ENCODE measurements around the gene SLC9A7.

DNA sequence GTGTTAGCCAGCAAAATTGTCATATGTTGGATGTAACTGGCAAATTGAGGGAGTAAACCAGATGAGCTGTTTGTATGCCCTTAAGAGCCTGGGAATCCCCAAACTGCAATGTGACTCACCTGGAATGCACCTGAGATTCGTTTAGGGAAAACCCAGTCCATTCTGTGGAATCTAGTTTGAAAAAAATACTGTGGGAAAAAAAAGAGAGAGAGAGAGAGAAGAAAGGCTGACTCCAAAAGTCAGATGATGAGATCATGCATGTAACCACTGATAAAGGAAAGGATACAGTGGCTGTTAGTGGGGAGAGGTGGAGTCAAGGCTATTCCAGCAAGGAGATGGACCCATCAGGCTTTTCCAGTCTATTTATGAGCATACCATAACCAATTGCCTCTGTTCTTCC is 48.5 kb downstream of the SLC9A7 start:
- TF ChIP-seq, protein P1, sequence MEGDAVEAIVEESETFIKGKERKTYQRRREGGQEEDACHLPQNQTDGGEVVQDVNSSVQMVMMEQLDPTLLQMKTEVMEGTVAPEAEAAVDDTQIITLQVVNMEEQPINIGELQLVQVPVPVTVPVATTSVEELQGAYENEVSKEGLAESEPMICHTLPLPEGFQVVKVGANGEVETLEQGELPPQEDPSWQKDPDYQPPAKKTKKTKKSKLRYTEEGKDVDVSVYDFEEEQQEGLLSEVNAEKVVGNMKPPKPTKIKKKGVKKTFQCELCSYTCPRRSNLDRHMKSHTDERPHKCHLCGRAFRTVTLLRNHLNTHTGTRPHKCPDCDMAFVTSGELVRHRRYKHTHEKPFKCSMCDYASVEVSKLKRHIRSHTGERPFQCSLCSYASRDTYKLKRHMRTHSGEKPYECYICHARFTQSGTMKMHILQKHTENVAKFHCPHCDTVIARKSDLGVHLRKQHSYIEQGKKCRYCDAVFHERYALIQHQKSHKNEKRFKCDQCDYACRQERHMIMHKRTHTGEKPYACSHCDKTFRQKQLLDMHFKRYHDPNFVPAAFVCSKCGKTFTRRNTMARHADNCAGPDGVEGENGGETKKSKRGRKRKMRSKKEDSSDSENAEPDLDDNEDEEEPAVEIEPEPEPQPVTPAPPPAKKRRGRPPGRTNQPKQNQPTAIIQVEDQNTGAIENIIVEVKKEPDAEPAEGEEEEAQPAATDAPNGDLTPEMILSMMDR (conservative IDR thresholded peaks at IDR 0.05; ENCODE audit: low read length) = no peak
- no peak for TF ChIP-seq EZH2phosphoT487 (IDR thresholded peaks at IDR 0.05; ENCODE audit: borderline replicate concordance)

Data from Loucy (cell line).